Measurements from ENCODE around the gene APOL5.
A peak's percentile ranks its signal among the peaks of the same experiment; 100 is the strongest.
"Not testable (repeated sequence)": the region's sequence is repeated elsewhere in the genome, so short reads cannot be mapped to it uniquely, and the experiment has no call there.

APOL5 gene, protein sequence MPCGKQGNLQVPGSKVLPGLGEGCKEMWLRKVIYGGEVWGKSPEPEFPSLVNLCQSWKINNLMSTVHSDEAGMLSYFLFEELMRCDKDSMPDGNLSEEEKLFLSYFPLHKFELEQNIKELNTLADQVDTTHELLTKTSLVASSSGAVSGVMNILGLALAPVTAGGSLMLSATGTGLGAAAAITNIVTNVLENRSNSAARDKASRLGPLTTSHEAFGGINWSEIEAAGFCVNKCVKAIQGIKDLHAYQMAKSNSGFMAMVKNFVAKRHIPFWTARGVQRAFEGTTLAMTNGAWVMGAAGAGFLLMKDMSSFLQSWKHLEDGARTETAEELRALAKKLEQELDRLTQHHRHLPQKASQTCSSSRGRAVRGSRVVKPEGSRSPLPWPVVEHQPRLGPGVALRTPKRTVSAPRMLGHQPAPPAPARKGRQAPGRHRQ

DNA sequence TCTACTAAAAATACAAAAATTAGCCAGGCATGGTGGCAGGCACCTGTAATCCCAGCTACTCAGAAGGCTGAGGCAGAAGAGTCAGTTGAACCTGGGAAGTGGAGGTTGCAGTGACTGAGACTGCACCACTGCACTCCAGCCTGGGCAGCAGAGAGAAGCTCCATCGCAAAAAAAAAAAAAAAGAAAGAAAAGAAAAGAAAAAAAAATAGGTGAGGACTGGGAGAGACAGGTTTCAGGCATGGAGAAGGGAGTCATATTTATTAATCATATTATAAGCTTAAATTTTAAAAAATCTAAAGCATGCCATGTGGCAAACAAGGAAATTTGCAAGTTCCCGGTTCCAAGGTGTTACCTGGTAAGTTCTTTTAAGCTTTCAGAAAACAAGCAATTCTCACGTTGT is at the start of gene APOL5:
TSS of gene APOL5 (plus strand) at position 301 of the 400 bp plus-strand sequence. CDS start at position 301, 0 bp downstream.
- DNase-seq (ENCODE audit: low spot score) = no peak

DNA sequence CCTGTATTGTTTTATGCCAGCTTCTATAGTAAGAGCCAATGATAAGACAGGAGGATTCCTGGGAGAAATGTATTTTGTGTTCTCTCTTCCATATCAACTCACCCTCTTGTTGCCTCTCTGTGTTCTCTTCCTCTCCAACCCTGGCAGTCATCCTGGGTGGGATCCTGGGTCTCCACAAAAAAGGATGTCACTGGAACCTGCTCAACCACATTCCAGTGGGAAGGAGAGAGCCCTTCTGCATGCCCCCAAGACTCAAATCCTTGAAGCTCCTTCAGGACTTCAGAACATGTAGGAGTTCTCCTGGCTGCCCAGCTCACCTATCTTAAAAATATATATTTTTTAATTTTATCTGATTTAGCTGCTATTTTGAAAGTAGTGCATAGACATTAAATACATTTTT is 43.3 kb upstream of the APOL5 start:
- no peak for DNase-seq (ENCODE audit: low spot score)

DNA sequence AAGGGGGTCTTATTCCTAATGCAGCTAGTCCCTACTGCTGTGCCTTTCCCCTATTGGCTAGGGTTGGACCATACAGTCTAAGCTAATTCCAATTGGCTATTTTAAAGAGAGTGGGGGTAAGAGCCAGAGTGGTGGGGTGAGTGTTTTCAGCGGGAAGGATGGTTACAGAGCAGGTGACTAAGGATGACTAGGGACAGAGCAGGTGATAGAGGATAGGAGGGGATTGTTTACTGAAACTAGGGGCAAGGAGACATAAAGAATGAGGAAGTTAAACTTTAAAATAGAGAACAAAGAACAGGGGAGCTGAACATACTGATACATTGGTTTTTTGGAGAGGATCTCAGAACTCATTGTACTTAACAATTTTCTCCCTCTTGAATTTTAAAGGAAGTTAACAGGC is 41.6 kb upstream of the APOL5 start:
- DNase-seq (ENCODE audit: low spot score) = not testable (repeated sequence)

DNA sequence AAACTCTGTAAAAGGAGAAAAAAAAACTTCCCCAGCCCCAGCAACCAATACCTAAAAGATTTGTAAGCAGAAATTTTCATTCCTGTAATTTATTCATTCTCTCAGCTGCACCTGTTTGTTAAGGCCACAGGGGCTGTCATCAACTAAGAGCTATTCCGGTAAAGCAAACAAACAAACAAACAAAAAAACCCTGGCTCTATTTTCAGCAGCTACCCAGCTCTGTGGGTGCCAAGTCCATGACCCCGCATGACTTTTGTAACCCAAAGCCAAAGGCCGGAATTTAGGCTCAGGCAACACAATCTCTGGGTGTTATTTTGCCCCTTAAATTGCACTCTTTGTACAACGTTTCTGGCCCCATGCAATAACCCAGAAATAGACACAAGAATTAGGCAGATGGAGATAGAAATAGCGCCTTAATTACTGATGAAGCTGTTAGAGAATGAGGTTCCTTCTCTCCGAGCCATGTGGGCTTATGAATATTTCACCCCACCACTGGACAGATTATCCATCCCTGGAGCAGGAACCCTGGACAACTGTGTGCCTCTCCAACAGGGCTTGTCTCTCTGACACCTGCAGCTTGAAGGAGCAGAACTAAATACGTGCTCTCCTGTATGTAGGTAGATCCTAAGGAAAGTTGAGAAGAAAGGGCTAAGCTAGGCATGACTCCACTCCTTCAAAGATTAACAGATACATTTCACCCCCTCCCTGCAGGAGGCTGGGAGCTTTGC is 40.0 kb upstream of the APOL5 start:
- DNase-seq (ENCODE audit: low spot score) = no peak

DNA sequence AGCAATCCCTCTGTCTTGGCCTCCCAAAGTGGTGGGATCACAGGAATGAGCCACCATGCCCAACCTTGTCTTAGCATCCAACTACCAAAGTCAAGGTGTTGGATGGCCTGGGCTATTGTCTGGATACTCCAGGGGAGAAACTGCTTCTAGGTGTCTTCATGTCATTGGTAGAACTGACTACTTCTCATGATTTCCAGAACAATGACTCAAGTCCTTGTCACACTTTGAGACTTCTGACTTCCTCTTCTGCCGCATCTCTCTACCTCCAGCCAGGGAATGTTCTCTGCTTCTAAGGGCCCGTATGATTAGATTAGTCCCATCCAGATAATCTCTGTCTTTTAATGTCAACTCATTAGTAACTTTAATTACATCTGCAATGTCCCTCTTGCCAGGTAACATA is 38.8 kb upstream of the APOL5 start:
- DNase-seq (ENCODE audit: low spot score) = no peak

DNA sequence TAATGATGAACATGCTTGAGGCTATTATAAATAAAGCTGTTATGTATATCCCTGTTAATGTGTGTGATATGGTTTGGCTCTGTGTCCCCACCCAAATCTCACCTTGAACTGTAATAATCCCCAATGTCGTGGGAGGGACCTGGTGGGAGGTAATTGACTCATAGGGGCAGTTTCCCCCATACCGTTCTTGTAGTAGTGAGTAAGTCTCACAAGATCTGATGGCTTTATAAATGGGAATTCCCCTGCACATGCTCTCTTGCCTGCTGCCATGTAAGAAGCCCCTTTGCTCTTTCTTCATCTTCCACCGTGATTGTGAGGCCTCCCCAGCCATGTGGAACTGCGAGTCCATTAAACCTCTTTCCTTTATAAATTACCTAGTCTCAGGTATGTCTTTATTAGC is 38.2 kb upstream of the APOL5 start:
- DNase-seq (ENCODE audit: low spot score) = peak; percentile 51

DNA sequence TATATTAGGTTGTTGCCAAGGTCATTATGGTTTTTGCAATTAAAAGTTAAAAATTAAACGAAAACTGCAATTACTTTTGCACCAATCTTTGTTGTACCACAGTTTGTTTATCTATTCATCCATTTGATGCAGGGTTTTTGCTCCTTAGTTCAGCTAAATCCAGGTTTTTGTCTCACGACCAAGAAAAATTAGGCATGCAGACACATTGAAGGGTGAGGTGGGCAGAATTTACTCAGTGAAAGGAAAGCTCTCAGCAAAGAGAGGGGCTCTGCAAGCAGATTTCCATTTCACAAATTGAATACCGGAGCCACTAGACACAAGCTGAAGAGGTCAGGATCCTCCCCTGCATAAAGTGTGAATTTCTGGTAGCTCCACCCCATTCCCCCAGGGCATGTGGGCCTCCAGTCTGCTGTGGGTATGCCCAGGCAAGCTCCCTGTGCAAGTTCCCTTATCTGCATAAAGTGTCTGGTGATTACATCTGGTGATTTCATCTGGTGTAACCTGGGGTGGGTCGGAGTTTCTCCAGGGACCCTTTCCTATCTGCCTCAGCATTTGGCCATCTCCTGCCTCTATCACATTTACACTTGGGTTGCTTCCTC is 36.1 kb upstream of the APOL5 start:
- DNase-seq (ENCODE audit: low spot score) = no peak

DNA sequence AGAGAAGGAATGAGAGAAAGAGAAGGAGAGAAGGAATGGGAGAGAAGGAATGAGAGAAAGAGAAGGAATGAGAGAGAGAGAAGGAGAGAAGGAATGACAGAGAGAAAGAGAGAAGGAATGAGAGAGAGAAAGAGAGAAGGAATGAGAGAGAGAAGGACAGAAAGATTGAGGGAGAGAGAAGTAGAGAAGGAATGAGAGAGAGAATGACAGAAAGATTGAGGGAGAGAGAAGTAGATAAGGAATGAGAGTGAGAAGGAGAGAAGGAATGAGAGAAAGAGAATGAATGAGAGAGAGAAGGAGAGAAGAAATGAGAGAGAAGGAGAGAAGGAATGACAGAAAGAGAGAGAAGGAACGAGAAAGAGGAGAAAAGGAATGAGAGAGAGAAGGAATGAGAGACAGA is 34.1 kb upstream of the APOL5 start:
- no peak for DNase-seq (ENCODE audit: low spot score)

DNA sequence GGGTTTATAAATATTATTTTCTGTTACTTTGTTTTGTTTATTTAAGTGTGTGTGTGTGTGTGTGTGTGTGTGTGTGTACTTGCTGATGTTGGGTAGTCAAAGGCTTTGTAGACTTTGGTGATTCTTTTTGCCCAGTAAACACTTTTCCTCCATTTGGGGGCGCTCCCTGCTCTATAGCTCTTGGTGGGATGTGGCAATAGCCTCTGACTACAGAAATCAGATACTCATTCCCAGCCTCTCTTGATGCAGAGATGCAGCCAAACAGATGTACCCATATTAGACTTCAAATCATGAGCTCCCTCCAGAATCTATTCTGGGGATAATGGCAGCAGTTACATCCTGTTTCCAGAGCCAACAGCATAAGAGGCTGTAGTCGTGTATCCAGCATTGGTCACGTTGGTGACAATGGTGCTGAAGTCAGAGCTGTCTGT is 33.4 kb upstream of the APOL5 start:
- DNase-seq (ENCODE audit: low spot score) = no peak

DNA sequence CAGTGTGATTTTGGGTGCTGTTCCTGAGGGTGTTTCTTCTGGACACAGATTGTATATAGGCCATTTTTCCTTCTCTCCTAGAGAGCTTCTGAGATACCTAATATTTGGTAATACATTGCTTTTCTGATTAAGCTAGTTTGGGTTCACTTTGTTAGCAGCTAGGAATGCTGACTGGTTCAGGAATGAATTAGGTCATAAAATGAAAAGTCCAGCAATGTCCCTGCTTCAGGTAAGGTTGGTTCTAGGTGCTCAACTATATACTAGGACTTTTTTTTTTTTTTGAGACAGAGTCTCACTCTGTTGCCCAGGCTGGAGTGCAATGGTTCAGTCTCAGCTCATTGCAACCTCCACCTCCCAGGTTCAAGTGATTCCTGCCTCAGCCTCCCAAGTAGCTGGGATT is 32.9 kb upstream of the APOL5 start:
- no peak for DNase-seq (ENCODE audit: low spot score)

DNA sequence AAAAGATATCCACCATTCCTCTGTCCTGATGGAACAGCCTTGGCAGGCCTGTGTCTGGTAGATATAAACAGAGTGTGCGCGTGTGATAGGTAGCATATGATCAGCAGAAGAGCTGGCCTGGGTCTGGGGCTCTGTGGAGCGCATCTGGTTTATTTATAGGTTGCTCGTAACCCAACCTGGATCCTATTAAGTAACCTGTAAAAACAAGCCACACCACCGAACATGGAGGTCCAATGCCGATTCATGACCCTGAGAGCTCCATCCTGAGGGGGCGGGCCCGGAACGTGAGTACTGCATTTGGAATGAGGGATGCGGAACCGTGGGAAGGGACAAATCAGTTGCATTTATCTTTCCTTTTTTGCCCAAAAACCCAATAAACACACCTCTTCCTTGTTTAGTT is 31.9 kb upstream of the APOL5 start:
- DNase-seq (ENCODE audit: low spot score) = no peak

DNA sequence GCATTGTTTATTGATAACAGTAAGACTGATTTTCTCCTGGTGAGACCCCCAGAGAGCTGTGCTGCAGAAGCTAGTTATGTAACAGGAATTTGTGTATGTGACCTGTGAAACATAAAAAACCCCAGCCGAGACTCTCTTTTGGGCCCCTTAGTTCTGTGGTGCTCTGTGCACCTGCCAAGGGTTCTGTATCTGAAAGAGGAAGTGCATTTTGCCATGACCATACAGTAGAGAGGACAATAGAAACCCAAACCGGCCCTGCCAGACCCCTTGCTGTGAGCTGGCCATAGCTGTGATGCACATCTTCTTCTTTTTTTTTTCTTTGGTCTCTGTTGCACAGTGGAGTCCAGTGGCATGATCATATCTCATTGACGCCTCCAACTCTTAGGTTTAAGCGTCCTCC is 31.4 kb upstream of the APOL5 start:
- DNase-seq (ENCODE audit: low spot score) = no peak

DNA sequence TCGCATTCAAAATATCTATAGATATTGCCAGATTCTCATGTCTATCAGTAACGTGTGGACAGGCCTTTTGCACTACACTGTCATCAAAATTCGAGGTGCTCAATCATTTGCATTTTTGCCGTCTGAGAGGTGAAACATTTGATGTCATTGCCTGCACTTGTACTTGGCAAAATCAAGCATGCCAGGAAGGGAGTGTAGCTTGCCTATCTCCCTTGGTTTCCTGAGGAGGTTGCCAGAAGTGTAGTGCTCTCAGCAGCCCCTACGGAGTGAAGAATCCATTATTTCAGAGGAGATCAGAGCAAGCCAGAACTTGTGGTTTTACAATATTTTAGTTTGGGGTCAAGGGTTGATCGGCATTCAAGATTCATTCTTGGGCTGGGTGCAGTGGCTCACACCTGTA is 30.2 kb upstream of the APOL5 start:
- DNase-seq (ENCODE audit: low spot score) = no peak

DNA sequence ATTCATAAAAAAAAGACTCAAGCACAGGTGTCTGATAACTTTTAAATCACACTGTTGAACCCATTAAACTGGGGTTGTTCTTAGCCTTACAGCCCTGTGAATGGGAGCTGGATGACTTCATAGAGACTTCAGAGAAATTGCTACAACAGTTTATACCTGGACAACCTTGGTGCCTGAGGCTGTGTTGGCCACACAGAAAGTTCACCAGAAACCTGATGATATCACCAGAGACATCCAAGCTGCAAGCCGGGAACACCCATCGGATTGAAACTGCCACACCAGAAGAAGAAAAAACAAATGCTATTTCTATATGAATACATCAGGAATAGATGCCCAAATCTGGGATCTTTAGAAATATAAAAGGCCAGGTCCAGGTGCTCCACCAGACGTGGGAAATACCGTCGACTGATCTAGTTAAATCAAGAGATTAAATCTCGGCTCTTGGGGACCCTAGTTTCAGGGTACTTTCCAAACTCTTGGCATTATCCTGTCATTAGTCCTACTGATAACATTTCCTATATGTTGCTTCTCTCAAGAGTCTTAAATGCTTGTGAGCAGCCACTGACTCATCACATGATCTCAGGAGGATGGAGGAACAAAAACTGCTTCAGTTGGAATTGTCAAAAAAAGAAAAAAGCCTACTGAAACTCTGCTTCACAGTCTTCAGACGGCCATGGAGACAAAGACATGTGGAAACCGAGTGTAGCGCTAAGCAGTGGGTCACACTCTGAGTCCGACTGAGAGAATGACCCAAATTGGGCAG is 28.6 kb upstream of the APOL5 start:
- no peak for DNase-seq (ENCODE audit: low spot score)

DNA sequence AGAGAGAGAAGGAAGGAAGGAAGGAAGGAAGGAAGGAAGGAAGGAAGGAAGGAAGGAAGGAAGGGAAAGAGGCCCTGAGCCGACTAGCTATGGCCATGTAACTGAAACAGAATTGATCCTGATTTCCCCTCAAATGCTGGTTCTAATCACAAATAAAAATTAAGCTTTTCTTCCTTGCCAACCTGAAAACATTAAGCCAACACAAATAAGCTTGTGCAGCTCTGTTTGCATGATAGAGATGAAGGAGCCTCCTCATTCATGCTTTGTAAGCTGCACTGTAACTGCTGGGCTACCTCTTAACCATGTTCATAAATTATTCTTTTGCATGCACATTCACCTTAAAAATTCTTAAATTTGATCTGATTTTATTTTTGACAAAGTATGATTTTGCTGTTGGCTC is 27.7 kb upstream of the APOL5 start:
- no peak for DNase-seq (ENCODE audit: low spot score)

DNA sequence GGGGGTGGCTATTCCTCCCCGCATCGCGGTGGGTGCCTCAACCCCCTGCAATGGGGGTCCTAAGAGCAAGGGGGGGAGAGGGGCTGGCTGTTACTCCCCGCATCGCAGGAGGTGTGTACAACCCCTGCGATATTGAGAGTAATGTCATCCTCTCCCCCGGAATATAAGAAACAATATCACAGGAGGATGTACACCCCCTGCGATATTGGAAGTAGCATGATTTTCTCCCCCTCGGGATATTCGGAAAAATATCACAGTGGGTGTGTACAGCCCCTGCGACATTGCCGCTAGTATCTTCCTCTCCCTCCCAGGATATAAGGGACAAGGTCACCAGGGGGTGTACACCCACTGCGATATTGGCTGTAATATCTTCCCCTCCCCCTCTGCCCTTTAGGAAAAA is 22.5 kb upstream of the APOL5 start:
- DNase-seq (ENCODE audit: low spot score) = no peak

DNA sequence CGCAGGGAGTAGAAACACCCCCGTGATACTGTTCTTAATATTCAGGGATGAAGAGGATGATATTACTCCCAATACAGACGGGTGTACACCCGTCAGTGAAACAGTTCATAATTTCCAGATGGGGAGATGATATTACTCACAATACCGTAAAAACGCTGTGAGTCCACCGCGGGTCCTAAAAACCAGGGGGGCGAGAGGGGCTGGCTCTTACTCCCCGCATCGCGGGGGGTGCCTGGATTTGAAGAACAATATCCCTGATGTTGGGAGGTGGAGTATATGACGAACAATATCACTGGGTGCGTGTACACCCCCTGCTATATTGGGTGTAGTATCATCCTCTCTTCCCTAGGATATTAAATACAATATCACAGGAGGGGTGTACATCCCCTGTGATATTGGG is 20.5 kb upstream of the APOL5 start:
- DNase-seq (ENCODE audit: low spot score) = no peak

DNA sequence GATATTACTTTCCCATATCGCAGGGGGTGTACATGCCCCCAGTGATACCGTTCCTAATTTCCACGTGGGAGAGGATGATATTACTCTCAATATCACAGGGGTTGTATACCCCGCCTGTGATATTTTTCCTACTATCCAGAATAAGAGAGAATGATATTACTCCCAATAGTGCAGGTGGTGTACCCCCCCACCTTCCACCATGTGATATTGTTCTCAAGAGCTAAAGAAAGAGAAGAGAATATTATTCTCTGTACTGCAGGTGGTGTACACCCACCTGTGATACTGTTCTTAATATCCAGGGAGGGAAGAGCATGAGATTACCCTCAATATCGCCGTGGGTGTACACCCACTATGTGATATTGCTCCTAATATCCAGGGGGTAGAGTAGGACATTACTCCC is 17.8 kb upstream of the APOL5 start:
- not testable (repeated sequence) for DNase-seq (ENCODE audit: low spot score)

DNA sequence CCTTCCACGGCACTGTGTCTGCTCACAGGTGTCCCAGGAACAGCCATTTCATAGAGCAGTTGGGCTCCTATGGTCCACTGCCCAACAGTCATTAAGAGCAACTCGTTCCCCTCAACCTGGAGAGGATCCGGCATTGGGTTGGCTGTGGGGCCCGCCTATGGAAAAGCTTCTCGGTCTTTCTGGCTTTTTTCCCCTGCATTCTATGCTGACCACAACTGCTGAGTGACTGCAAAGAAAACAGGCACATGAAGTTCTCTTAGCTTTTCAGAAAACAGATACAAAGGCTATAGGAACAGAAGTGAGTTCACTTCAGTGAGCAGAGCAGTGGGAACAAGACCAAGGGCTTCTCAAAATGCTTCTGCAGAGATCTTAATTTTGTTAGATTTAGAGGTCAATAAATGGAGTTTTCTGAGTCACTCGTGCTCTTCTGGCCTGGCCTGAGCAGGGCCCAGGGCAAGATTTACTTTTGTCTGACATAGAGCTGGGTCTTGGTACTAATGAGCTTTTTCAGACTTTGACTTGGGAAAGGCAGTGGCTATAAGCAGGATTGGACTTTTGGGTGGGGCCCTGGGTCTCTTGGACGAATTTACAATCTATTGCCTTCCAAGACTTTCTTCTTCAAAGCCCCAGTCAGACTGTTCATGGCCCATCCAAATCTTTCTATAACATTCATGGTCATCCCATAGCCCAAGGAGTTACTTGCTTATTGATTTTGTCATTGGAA is 13.6 kb upstream of the APOL5 start:
- DNase-seq (ENCODE audit: low spot score) = no peak

DNA sequence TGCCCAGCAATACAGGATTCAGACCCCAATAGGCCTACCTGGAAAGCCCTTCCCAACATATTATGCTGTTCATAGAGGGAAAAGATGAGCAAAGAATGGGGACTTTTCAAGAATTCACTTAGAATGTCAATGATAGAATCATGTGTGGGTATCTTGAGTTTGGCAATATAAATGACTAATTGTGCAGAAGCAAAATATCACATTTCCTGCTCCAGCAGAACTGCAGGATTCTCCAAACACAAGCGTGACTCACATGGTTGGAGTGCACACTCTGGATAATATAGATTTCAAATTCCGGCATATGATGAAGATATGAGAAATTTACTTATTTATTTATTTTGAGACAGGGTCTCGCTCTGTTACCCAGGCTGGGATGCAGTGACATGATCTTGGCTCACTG is 12.5 kb upstream of the APOL5 start:
- DNase-seq (ENCODE audit: low spot score) = no peak

DNA sequence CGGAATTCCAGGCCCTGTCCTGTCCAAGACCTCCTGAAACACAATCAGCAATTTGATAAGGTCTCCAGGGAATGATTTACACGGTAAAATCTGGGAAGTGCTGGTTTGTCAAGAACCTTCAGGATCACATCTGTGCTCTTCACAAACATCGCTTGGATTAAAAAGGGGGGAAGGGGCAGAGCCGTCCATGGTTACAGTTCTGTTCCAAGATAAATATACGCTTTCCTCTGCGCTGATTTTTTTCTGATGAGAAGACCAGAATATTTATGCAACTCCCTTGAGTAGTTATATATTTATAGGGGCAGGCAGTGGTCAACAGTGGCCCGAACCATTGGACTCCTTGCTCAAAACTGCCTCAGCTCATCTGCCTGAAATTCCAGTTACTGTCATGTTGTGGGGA is 9.2 kb upstream of the APOL5 start:
- no peak for DNase-seq (ENCODE audit: low spot score)

DNA sequence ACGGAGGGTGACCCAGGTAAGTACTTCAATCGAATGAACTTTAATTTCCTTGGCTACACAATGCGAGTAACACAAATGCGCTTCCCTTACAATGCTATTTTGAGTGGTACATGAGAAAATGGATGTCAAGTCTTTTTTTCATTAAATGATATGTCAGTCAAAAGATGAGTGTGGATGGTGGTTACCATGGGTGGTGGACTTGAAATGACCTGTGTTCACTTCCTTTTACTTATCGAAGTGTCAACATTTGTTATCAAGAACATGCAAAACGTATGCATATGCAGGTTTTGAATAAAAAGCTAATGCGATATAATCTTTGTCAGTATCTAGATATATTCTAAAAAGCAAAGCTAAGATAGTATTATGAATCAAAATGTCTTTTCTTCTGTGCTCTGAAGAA is 8.8 kb upstream of the APOL5 start:
- DNase-seq (ENCODE audit: low spot score) = no peak
